HepG2 (cell line): ENCODE data around the gene KCNMA1. TPM values are rescaled to one million over a fixed set of nuclear protein-coding genes. Genes with fewer than 3 reads are reported as not detected.
A peak's percentile ranks its signal among the peaks of the same experiment; 100 is the strongest.

Experiments
- ATAC-seq: fragments of 200-7000 bp; cut with Tn5 transposase; 3 replicates; pipeline ENCODE4 v1.9.1; 2020; ENCODE audit warnings: mild to moderate bottlenecking, moderate library complexity
- BruUV-seq: library from RNA; stranded (reverse); fragments of 400-500 nt; replicated peaks from 2 replicates; lab custom pipeline; 2021; lab: Mats Ljungman, UMichigan
- CTCF ChIA-PET: fragments of 300-600 bp; formaldehyde crosslinking; extraction: SDS; loops from one replicate; lab custom pipeline; 2021; ENCODE audit warnings: low total read pairs, inconsistent platforms, low intra/inter-chr PET ratio; lab: Yijun Ruan, JAX
- POLR2A ChIA-PET: fragments of 350-600 bp; sonication (Branson Sonifier 250); formaldehyde crosslinking; loops from one replicate; lab custom pipeline; 2020; ENCODE audit warnings: antibody characterized with exemption, inconsistent platforms; lab: Yijun Ruan, JAX
- DNase-seq: peaks from one replicate; pipeline ENCODE4 v3.0.0-alpha.2; 2015; ENCODE audit warnings: low spot score
- FAIRE-seq: peaks from 3 replicates; lab custom pipeline; 2011; peaks lifted over from hg19 to GRCh38; lab: Jason Lieb, UNC
- H2AFZ ChIP-seq: one replicate; pipeline ENCODE4 v1.6.1; 2011; ENCODE audit warnings: low read length, inconsistent platforms
- H3K27ac ChIP-seq: fragments of 300-600 bp; 3 replicates; pipeline ENCODE4 v1.8.0; 2011; ENCODE audit warnings: mixed run types, mild to moderate bottlenecking, mixed read lengths, low read length, inconsistent platforms; ENCODE audit not compliant: insufficient read depth; ENCODE audit errors: extremely low read length
- H3K27me3 ChIP-seq, 2 experiments: fragments of 200-600 bp in 1 of 2; 2 replicates in 1 of 2; 3 replicates in 1 of 2; pipeline versions ENCODE4 v1.6.0 to v1.8.0; 2011; ENCODE audit warnings: low read length in 2 of 2, mild to moderate bottlenecking in 2 of 2, moderate library complexity in 2 of 2, inconsistent platforms in 1 of 2; ENCODE audit not compliant: insufficient read depth in 2 of 2, control insufficient read depth in 1 of 2
- H3K36me3 ChIP-seq, 2 experiments: fragments of 200-600 bp in 1 of 2; replicated peaks in 1 of 2; 2 replicates in 1 of 2; 3 replicates in 1 of 2; pipeline versions ENCODE4 v1.5.1 to v1.8.0; 2011; ENCODE audit warnings: low read length in 2 of 2, inconsistent platforms in 1 of 2; ENCODE audit not compliant: insufficient read depth in 2 of 2, control insufficient read depth in 1 of 2
- H3K4me1 ChIP-seq: 2 replicates; pipeline ENCODE4 v1.5.1; 2012; ENCODE audit warnings: low read length, inconsistent platforms; ENCODE audit not compliant: insufficient read depth
- H3K4me2 ChIP-seq: 2 replicates; pipeline ENCODE4 v1.6.0; 2011; ENCODE audit warnings: low read depth, low read length, inconsistent platforms
- H3K4me3 ChIP-seq, 3 experiments: fragments of 200-600 bp in 1 of 3; sonication (generic), shearing (Covaris generic) in 1 of 3; replicated peaks in 1 of 3; 2 replicates each; pipeline ENCODE4 v1.5.1; 2011 to 2016; ENCODE audit warnings: low read length in 3 of 3, inconsistent platforms in 2 of 3, low read depth in 2 of 3, mild to moderate bottlenecking in 2 of 3, control low read depth in 1 of 3, mixed read lengths in 1 of 3; ENCODE audit not compliant: insufficient read depth in 1 of 3
- H3K79me2 ChIP-seq: one replicate; pipeline ENCODE4 v1.6.1; 2011; ENCODE audit warnings: low read length, inconsistent platforms; ENCODE audit not compliant: insufficient read depth
- H3K9ac ChIP-seq: 2 replicates; pipeline ENCODE4 v1.6.0; 2011; ENCODE audit warnings: mild to moderate bottlenecking, low read depth, low read length, inconsistent platforms; ENCODE audit not compliant: insufficient read depth
- H3K9me3 ChIP-seq: 2 replicates; pipeline ENCODE4 v1.5.1; 2012; ENCODE audit warnings: mild to moderate bottlenecking, low read length
- H4K20me1 ChIP-seq: 2 replicates; pipeline ENCODE4 v1.6.0; 2011; ENCODE audit warnings: inconsistent platforms, mild to moderate bottlenecking, low read length, moderate library complexity; ENCODE audit not compliant: insufficient read depth
- BRD4 ChIP-seq: sonication (generic); formaldehyde crosslinking; IDR thresholded peaks from 2 replicates; pipeline ENCODE4 v1.4.0; 2020; ENCODE audit warnings: missing genetic modification reagents
- EZH2 ChIP-seq: conservative IDR thresholded peaks from 2 replicates; pipeline ENCODE4 v1.6.1; 2012; ENCODE audit warnings: mild to moderate bottlenecking, low read depth, low read length, moderate library complexity
- KDM5B ChIP-seq: sonication (generic); formaldehyde crosslinking; IDR thresholded peaks from 2 replicates; pipeline ENCODE4 v1.4.0; 2020; ENCODE audit warnings: missing genetic modification reagents, mild to moderate bottlenecking, borderline replicate concordance
- MATR3 ChIP-seq: sonication (generic); formaldehyde crosslinking; IDR thresholded peaks from 2 replicates; pipeline ENCODE4 v1.4.0; 2020; ENCODE audit warnings: missing genetic modification reagents
- MNT ChIP-seq: fragments of 450-650 bp; IDR thresholded peaks from 2 replicates; pipeline ENCODE4 v1.6.1; 2016
- NFRKB ChIP-seq: fragments of 450-650 bp; IDR thresholded peaks from 2 replicates; pipeline ENCODE4 v1.6.1; 2017
- PCBP1 ChIP-seq: fragments of 200-400 bp; formaldehyde crosslinking; IDR thresholded peaks from 2 replicates; pipeline ENCODE4 v1.6.1; 2017; ENCODE audit warnings: mild to moderate bottlenecking, low read depth, low read length, borderline replicate concordance
- SP5 ChIP-seq: IDR thresholded peaks from 2 replicates; pipeline ENCODE4 v1.6.1; 2016; ENCODE audit warnings: low read depth, borderline replicate concordance
- ZBTB34 ChIP-seq: sonication (generic); formaldehyde crosslinking; IDR thresholded peaks from 2 replicates; pipeline ENCODE4 v1.8.0; 2022; ENCODE audit warnings: mild to moderate bottlenecking, missing genetic modification reagents
- ZFYVE20 ChIP-seq: sonication (generic); formaldehyde crosslinking; IDR thresholded peaks from 2 replicates; pipeline ENCODE4 v1.8.0; 2023; ENCODE audit warnings: low read depth, mild to moderate bottlenecking, moderate library complexity, missing genetic modification reagents, borderline replicate concordance
- ZNF180 ChIP-seq: sonication (generic); formaldehyde crosslinking; IDR thresholded peaks from 2 replicates; pipeline ENCODE4 v1.4.0; 2020; ENCODE audit warnings: low read depth, missing genetic modification reagents, borderline replicate concordance
- ZNF577 ChIP-seq: sonication (generic); formaldehyde crosslinking; IDR thresholded peaks from 2 replicates; pipeline ENCODE4 v1.4.0; 2020; ENCODE audit warnings: mild to moderate bottlenecking, low read depth, missing genetic modification reagents, borderline replicate concordance
- ZNF816 ChIP-seq: sonication (generic); formaldehyde crosslinking; IDR thresholded peaks from 2 replicates; pipeline ENCODE4 v1.8.0; 2022; ENCODE audit warnings: missing genetic modification reagents, mild to moderate bottlenecking, borderline replicate concordance
- ZNF83 ChIP-seq: sonication (generic); formaldehyde crosslinking; IDR thresholded peaks from 2 replicates; pipeline ENCODE4 v1.4.0; 2020; ENCODE audit warnings: missing genetic modification reagents, mild to moderate bottlenecking, borderline replicate concordance
- WGBS: methylation state at CpG from one replicate; pipeline ENCODE4 v1.1.6; 2017; ENCODE audit warnings: low lambda C conversion rate; 5-methylcytosine and 5-hydroxymethylcytosine counted together
- in situ Hi-C: cut with HindIII; loops from 2 replicates; pipeline ENCODE4 v1.10.0; 2017; ENCODE audit warnings: low pct_unique_long_range_greater_than_20kb; ENCODE audit not compliant: extremely low pct_ligation_motif_present
- intact Hi-C: fragments of 100-400 bp; cut with micrococcal nuclease; formaldehyde crosslinking; loops from one replicate; pipeline ENCODE4 v1.10.0; 2022; ENCODE audit not compliant: unreplicated experiment
- polyA plus RNA-seq, 8 experiments: library from polyadenylated mRNA; depleted of rRNA in 3 of 8; stranded (reverse) in 7 of 8; unstranded in 1 of 8; fragments of >200 nt; fragmentation: Illumina TruSeq in 4 of 8; extraction: Trizol in 4 of 8; gene quantifications; 2 replicates each; pipeline versions ENCODE4 v1.2.1 to v1.2.3, GENCODE V29; 2011 to 2016; ENCODE audit warnings: low read depth in 4 of 8, missing spikeins in 1 of 8, mixed read lengths in 1 of 8; ENCODE audit not compliant: insufficient read depth in 1 of 8
- total RNA-seq, 5 experiments: library from RNA; depleted of rRNA; stranded (reverse); fragments of >200 nt; fragmentation: Illumina TruSeq; extraction: Trizol; gene quantifications; 2 replicates each; pipeline ENCODE4 v1.2.3, GENCODE V29; 2016; ENCODE audit warnings: low read depth in 1 of 5
- TF ChIP-seq, protein P1 (sequence below): sonication (generic); formaldehyde crosslinking; conservative IDR thresholded peaks from 2 replicates; pipeline ENCODE4 v1.8.1; 2023; ENCODE audit warnings: missing genetic modification reagents

Gene KCNMA1
- total and polyA plus RNA-seq, 2 of the 13 experiments (the other 11 are each of a cell fraction or from before 2014, with no cell fraction given), result 0.02 TPM; not detected in 1

DNA sequence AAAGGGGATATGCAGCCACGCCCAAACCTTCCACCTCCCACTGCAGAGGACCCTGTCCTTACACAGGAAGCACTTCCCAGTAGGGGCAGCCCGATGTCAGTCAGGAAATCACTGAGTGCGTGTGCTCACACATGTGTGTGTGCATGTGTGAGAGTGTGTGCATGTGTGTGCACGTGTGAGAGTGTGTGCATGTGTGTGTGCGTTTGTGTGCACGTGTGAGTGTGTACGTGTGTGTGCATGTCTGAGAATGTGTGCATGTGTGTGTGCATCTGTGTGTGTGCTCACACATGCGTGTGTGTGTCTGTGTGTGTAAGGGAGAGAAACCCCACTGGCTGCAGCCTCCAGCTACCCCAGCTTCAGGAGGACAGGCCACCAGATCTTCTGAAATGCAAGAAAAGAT lies 229.3 kb downstream of the KCNMA1 start:
- no peak overlapping the region for H3K4me2 ChIP-seq
- no peaks in the 10 kb centered on the region for H4K20me1 ChIP-seq
- H3K27ac ChIP-seq, result no peak overlapping the region
- FAIRE-seq, result no peak
- in situ Hi-C loops (no loop called here), intact Hi-C loops (no loop called here)
- ChIA-PET CTCF (no interaction called here), POLR2A (no interaction called here)
- no peaks in the 10 kb centered on the region for H3K36me3 ChIP-seq
- no peaks in the 10 kb centered on the region for H3K9me3 ChIP-seq
- no peak overlapping the region for H3K9ac ChIP-seq
- no peak overlapping the region for H2AFZ ChIP-seq
- WGBS, result 43% methylated on average over 8 of the region's 8 CpGs
- peaks cover 2 to 18% of the 10 kb centered on the region in 2 experiments; a peak in 3 of 5 replicates for H3K27me3 ChIP-seq
- no peak for DNase-seq
- no peaks in the 10 kb centered on the region for H3K4me1 ChIP-seq
- no TSS peak for BruUV-seq
- no peak for ATAC-seq
- no peaks in the 10 kb centered on the region for H3K79me2 ChIP-seq
- H3K4me3 ChIP-seq, result no peak overlapping the region
- peak; percentile 98 for TF ChIP-seq MNT
- no peak for TF ChIP-seq EZH2

DNA sequence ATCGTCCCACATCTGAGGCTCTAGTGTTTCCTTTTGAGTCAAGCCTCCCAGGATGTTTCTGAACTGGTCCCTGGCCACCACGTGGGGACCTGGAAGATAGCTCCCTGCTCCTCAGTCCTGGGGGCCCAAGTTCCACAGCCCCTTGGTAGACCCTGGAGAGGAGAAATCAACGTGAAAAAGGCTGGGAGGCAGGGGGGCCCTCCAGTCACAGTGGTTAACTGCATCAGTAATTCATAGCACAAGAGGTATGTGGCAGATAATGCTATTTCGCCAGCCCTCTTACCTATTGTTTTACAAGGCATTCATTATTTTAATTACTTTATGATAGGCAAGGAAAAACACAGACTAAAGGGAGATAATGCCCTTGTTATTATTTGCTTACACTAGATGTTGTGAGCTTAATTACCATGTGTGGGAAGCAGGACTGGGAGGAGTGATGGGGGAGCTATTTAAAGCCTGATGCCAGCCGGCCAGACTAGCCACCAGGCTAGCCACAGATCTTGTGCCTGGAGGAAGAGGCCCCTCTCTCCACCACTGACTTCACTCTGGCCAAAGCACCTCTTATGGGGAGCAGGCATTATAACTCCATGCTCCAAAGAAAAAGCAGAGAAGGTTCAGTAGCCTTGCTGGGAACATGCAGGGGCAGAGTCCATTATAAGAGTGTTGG lies 230.7 kb downstream of the KCNMA1 start:
- ChIA-PET POLR2A (no interaction called here), CTCF (no interaction called here)
- 20% methylated on average over 5 of the region's 5 CpGs for WGBS
- H4K20me1 ChIP-seq, result no peaks in the 10 kb centered on the region
- H3K4me1 ChIP-seq, result no peaks in the 10 kb centered on the region
- H3K27me3 ChIP-seq, result peaks cover 2 to 18% of the 10 kb centered on the region in 2 experiments; a peak in 3 of 5 replicates
- H2AFZ ChIP-seq, result no peak overlapping the region
- FAIRE-seq (no peak), DNase-seq (no peak), ATAC-seq (no peak)
- no peak overlapping the region for H3K4me2 ChIP-seq
- no peak overlapping the region for H3K27ac ChIP-seq
- H3K79me2 ChIP-seq, result no peaks in the 10 kb centered on the region
- no peak overlapping the region for H3K9ac ChIP-seq
- intact Hi-C loops, result no loop called here
- H3K4me3 ChIP-seq, result no peak overlapping the region
- no peaks in the 10 kb centered on the region for H3K9me3 ChIP-seq
- in situ Hi-C loops, result no loop called here
- BruUV-seq, result no TSS peak
- no peaks in the 10 kb centered on the region for H3K36me3 ChIP-seq
- TF ChIP-seq NFRKB, result no peak
- TF ChIP-seq ZNF83 (CRISPR knock-in tag), result no peak
- no peak for TF ChIP-seq SP5
- no peak for TF ChIP-seq ZNF816 (CRISPR knock-in tag)
- no peak for TF ChIP-seq KDM5B (CRISPR knock-in tag)
- no peak for TF ChIP-seq ZNF180 (CRISPR knock-in tag)
- TF ChIP-seq PCBP1, result no peak
- TF ChIP-seq BRD4 (CRISPR knock-in tag), result no peak
- TF ChIP-seq ZBTB34, result no peak
- no peak for TF ChIP-seq ZNF577 (CRISPR knock-in tag)
- TF ChIP-seq, protein P1, sequence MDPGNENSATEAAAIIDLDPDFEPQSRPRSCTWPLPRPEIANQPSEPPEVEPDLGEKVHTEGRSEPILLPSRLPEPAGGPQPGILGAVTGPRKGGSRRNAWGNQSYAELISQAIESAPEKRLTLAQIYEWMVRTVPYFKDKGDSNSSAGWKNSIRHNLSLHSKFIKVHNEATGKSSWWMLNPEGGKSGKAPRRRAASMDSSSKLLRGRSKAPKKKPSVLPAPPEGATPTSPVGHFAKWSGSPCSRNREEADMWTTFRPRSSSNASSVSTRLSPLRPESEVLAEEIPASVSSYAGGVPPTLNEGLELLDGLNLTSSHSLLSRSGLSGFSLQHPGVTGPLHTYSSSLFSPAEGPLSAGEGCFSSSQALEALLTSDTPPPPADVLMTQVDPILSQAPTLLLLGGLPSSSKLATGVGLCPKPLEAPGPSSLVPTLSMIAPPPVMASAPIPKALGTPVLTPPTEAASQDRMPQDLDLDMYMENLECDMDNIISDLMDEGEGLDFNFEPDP (CRISPR knock-in tag), result no peak
- TF ChIP-seq MATR3 (CRISPR knock-in tag), result no peak
- no peak for TF ChIP-seq ZFYVE20
